Measurements from ENCODE around the gene ORC4.

GRCh38 chr2:148007219-148007900 is 13.2 kb downstream of the ORC4 start:
- TF ChIP-seq EZH2 (IDR thresholded peaks at IDR 0.05; ENCODE audit: insufficient read depth, poor library complexity, severe bottlenecking) (no peak), EZH2phosphoT487 (IDR thresholded peaks at IDR 0.05; ENCODE audit: insufficient read depth, low read depth) (no peak)
